Mucosa of stomach (tissue), 1 donor: ENCODE measurements around the gene SDHAF4.
"Not testable (repeated sequence)": the region's sequence is repeated elsewhere in the genome, so short reads cannot be mapped to it uniquely, and the experiment has no call there.

Source experiments
- H3K27me3 ChIP-seq: one replicate; pipeline ENCODE4 v1.7.0; 2013; ENCODE audit warnings: mild to moderate bottlenecking, low read length; ENCODE audit not compliant: control insufficient read depth, insufficient read depth
- H3K36me3 ChIP-seq: one replicate; pipeline ENCODE4 v1.7.0; 2013; ENCODE audit warnings: low read length; ENCODE audit not compliant: control insufficient read depth, insufficient read depth
- H3K4me1 ChIP-seq: one replicate; pipeline ENCODE4 v1.7.0; 2013; ENCODE audit warnings: mild to moderate bottlenecking, low read length; ENCODE audit not compliant: control insufficient read depth, insufficient read depth
- H3K4me3 ChIP-seq: one replicate; pipeline ENCODE4 v1.7.0; 2013; ENCODE audit warnings: low read length
- H3K9ac ChIP-seq: one replicate; pipeline ENCODE4 v1.7.0; 2013; ENCODE audit warnings: mild to moderate bottlenecking, low read length, moderate library complexity
- H3K9me3 ChIP-seq: one replicate; pipeline ENCODE4 v1.7.0; 2013; ENCODE audit warnings: mild to moderate bottlenecking, low read length, moderate library complexity; ENCODE audit not compliant: control insufficient read depth
- donor health status: Pancreatic carcinoma.

The SDHAF4 gene

DNA sequence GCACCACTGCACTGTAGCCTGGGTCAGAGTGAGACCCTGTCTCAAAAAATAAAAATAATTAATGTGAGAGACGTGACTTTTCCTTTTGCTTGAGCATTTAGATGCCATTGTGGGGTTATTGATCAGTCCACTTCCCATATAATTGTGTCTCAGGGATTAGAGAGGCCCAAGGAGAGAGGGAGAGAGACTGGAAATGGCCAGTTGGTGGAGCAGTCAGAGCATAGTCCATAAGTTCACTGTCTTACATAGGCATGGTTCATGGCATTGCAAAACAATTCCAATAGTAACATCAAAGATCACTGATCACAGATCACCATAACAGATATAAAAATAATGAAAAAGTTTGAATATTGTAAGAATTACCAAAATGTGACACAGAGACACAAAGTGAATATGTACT, 15.2 kb upstream of the SDHAF4 start:
- H3K4me3 ChIP-seq: no peak overlapping the region
- no peaks in the 10 kb centered on the region for H3K9me3 ChIP-seq
- no peaks in the 10 kb centered on the region for H3K4me1 ChIP-seq
- H3K27me3 ChIP-seq: no peaks in the 10 kb centered on the region
- no peak overlapping the region for H3K9ac ChIP-seq
- H3K36me3 ChIP-seq: no peaks in the 10 kb centered on the region

GRCh38 chr6:70552286-70552940, 14.3 kb upstream of the SDHAF4 start:
- H3K36me3 ChIP-seq, H3K9ac ChIP-seq, H3K27me3 ChIP-seq, H3K9me3 ChIP-seq, H3K4me1 ChIP-seq, H3K4me3 ChIP-seq: not testable (repeated sequence)

DNA sequence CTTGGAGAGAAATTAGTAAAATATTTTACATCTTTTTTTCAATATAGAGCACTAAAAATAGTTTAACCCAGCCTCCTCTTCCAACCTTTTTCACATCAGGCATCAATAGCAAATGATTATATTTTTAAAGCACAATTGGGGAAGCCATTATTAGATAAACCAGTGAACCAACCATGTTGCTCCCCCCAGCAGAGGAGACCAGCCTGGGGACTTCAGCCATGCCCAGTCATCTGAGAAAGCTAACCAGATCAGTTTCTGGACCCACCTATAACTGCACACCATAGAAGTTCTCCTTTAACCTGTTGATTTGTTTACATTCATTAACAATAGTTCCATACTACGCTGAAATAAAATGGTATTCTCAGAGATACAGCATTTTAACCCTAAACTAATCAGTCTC, 13.8 kb upstream of the SDHAF4 start:
- no peaks in the 10 kb centered on the region for H3K9me3 ChIP-seq
- no peaks in the 10 kb centered on the region for H3K36me3 ChIP-seq
- no peak overlapping the region for H3K9ac ChIP-seq
- no peaks in the 10 kb centered on the region for H3K4me1 ChIP-seq
- H3K27me3 ChIP-seq: no peaks in the 10 kb centered on the region
- no peak overlapping the region for H3K4me3 ChIP-seq

GRCh38 chr6:70557998-70558397, 8.7 kb upstream of the SDHAF4 start:
- no peaks in the 10 kb centered on the region for H3K9me3 ChIP-seq
- no peak overlapping the region for H3K4me3 ChIP-seq
- no peaks in the 10 kb centered on the region for H3K27me3 ChIP-seq
- no peaks in the 10 kb centered on the region for H3K4me1 ChIP-seq
- H3K36me3 ChIP-seq: no peaks in the 10 kb centered on the region
- H3K9ac ChIP-seq: no peak overlapping the region

- H3K27me3 ChIP-seq, H3K36me3 ChIP-seq, H3K4me1 ChIP-seq, H3K9me3 ChIP-seq, H3K9ac ChIP-seq, H3K4me3 ChIP-seq: not testable (repeated sequence)
Observed at GRCh38 chr6:70562401-70562800, 4.3 kb upstream of the SDHAF4 start.

- Histone ChIP-seq H3K27me3 (peaks cover 5% of the 10 kb centered on the region), H3K9me3 (no peaks in the 10 kb centered on the region), H3K4me3 (no peak overlapping the region), H3K4me1 (peaks cover 6% of the 10 kb centered on the region), H3K9ac (no peak overlapping the region), H3K36me3 (no peaks in the 10 kb centered on the region)
Observed at GRCh38 chr6:70563530-70563929, 3.2 kb upstream of the SDHAF4 start.

DNA sequence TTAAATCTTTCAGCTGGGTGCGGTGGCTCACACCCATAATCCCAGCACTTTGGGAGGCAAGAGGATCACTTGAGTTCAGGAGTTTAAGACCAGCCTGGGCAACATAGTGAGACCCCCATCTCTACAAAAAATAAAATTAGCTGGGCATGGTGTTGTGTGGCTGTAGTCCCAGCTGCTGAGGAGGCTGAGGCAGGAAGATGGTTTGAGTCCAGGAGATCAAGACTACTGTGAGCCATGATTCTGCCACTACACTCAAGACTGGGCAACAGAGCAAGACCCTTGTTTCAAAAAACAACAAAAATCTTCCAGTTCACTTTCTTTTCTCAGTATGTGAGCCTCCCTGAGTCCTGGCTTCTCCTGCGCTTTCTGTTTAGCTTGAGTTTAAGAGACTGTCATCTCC, 7.9 kb downstream of the SDHAF4 start:
- Histone ChIP-seq H3K9ac (no peak overlapping the region), H3K4me3 (no peak overlapping the region), H3K9me3 (no peaks in the 10 kb centered on the region), H3K27me3 (no peaks in the 10 kb centered on the region), H3K36me3 (no peaks in the 10 kb centered on the region), H3K4me1 (no peaks in the 10 kb centered on the region)

DNA sequence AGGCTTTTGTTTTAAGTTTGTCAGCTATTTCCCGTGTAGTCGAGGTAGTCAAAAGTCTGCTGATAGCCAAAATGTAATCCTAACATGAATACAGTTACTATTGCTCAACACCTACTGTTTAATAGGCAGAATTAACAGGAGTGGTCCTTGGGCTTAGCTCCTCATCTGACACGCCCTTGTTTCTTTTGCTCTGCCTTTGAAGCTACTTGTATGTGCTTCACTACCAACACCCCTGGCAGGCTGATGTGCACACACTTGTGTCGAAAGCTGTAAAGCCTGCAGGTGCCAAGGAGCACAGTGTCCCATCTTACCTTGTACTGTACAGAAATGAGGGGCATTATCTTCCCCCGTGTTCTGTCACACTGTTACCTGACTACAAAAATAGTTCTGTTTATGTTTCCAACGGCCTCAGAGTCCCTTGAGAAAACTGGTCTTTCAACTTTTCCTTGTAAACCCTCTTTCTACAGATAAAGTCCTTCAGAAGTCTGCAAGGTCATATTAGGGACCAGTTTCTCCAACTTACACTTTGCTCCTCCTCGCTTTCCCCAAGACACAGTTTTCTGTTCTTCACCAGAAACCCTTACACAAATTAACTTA, 9.3 kb downstream of the SDHAF4 start:
- no peak overlapping the region for H3K4me3 ChIP-seq
- H3K9me3 ChIP-seq: no peaks in the 10 kb centered on the region
- H3K4me1 ChIP-seq: no peaks in the 10 kb centered on the region
- no peaks in the 10 kb centered on the region for H3K27me3 ChIP-seq
- no peaks in the 10 kb centered on the region for H3K36me3 ChIP-seq
- H3K9ac ChIP-seq: no peak overlapping the region

- Histone ChIP-seq H3K4me1 (no peaks in the 10 kb centered on the region), H3K4me3 (no peak overlapping the region), H3K9ac (no peak overlapping the region), H3K27me3 (no peaks in the 10 kb centered on the region), H3K36me3 (no peaks in the 10 kb centered on the region), H3K9me3 (no peaks in the 10 kb centered on the region)
Observed at GRCh38 chr6:70586114-70586513, 19.4 kb downstream of the SDHAF4 start.

DNA sequence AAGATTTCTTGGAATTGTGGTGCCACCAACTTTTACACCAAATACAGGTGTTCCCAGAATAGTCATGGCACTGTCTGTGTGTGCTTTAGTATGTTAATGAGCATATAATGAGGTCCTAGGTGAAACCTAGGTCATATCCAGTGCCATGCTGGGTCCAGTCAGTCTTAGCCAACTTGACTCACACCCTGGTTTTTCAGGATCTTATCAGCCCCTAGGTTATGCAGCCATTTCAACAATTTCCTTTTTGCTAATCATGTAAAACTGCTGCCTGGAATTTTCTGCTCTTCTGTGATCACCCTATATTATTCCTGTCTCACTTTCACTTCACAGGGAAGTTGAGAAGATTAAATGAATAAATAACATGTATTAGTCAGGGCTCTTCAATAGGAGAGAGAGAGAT, 23.7 kb downstream of the SDHAF4 start:
- no peak overlapping the region for H3K9ac ChIP-seq
- no peaks in the 10 kb centered on the region for H3K36me3 ChIP-seq
- H3K27me3 ChIP-seq: no peaks in the 10 kb centered on the region
- H3K4me3 ChIP-seq: no peak overlapping the region
- H3K4me1 ChIP-seq: no peaks in the 10 kb centered on the region
- H3K9me3 ChIP-seq: no peaks in the 10 kb centered on the region

DNA sequence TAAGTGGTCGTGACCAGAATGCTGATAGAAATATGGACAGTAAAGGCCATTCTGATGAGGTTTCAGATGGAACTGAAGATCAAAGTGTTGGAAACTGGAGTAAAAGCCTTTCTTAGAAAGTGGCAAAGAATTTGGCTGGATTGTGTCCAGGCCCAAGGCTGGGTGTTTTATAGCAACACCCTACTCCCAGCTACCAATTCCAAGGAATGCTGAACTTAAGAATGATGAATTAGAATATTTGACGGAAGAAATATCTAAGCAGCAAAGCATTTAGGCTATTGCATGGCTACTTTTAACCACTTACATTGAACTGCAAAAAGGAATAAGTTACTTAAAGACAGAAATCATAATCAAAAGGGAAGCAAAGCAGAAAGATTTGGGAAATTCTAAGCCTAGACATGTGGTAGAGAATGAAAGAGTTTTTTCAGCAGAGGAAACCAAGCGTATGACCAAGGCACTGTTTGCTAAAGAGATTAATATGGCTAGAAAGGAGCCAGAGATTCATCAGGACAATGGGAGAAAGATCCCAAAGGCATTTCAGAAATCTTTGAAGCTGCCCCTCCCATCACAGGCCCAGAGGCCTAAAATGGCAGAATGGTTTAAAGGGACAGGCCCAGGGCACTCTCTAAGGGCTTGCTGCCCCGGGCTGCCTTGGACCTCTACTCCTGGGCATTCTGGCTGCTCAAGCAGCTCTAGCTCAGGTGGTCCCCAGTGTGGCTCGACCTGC, 25.8 kb downstream of the SDHAF4 start:
- Histone ChIP-seq H3K4me1 (no peaks in the 10 kb centered on the region), H3K9me3 (no peaks in the 10 kb centered on the region), H3K9ac (no peak overlapping the region), H3K36me3 (no peaks in the 10 kb centered on the region), H3K27me3 (no peaks in the 10 kb centered on the region), H3K4me3 (no peak overlapping the region)

DNA sequence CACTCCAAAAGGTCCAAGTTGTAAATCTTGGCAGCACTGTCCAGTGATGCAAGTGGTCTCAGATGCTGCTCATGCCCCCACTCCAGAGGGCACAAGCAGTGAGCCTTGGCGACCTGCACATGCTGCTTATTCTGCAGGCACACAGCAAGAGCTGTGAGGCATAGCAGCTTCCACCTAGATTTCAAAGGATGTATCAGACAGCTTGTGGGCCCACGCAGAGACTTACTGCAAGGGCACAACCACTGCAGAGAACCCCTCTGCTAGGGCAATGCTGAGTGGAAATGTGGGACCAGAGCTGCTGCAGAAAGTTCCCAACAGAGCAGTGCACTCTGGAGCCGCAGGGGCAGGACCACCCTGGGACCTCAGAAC, 26.4 kb downstream of the SDHAF4 start:
- Histone ChIP-seq H3K4me1 (no peaks in the 10 kb centered on the region), H3K9me3 (no peaks in the 10 kb centered on the region), H3K9ac (no peak overlapping the region), H3K36me3 (no peaks in the 10 kb centered on the region), H3K4me3 (no peak overlapping the region), H3K27me3 (no peaks in the 10 kb centered on the region)
